Ascending aorta (tissue), 2 donors: ENCODE results near the gene CSNK1A1. TPM values are rescaled to one million over a fixed set of nuclear protein-coding genes. Genes with fewer than 3 reads are reported as not detected.

Experiments
- DNase-seq, 2 donors: peaks; one replicate each; pipeline ENCODE4 v3.0.0-alpha.2; 2019; ENCODE audit warnings: low spot score in 2 of 2
- H3K27ac ChIP-seq, 2 donors: fragments of 200-600 bp; sonication (generic); one replicate each; pipeline ENCODE4 v1.5.1; 2016 to 2017; ENCODE audit warnings: mild to moderate bottlenecking in 1 of 2
- H3K27me3 ChIP-seq: fragments of 200-600 bp; sonication (generic); one replicate; pipeline ENCODE4 v1.5.1; 2017
- H3K36me3 ChIP-seq, 2 donors: fragments of 200-600 bp; sonication (generic); one replicate each; pipeline ENCODE4 v1.5.1; 2016
- H3K4me1 ChIP-seq, 2 donors: fragments of 200-600 bp; sonication (generic); one replicate each; pipeline ENCODE4 v1.5.1; 2016 to 2017; ENCODE audit warnings: mild to moderate bottlenecking in 1 of 2
- H3K4me3 ChIP-seq, 2 donors: fragments of 200-600 bp; sonication (generic); one replicate each; pipeline ENCODE4 v1.5.1; 2016 to 2017; ENCODE audit warnings: mild to moderate bottlenecking in 1 of 2
- H3K9me3 ChIP-seq, 2 donors: fragments of 200-600 bp; sonication (generic); one replicate each; pipeline ENCODE4 v1.5.1; 2016
- CTCF ChIP-seq, 3 experiments: fragments of 200-600 bp in 2 of 3; fragments of 450-650 bp in 1 of 3; sonication (generic) in 2 of 3; IDR thresholded peaks; one replicate each; pipeline ENCODE4 v1.5.1; 2016 to 2019; ENCODE audit warnings: antibody characterized with exemption in 3 of 3, mild to moderate bottlenecking in 1 of 3, moderate library complexity in 1 of 3
- intact Hi-C: fragments of 100-400 bp; cut with DNase I; formaldehyde crosslinking; loops from one replicate; pipeline ENCODE4 v1.15.1; 2023
- total RNA-seq: library from RNA; depleted of rRNA; stranded (reverse); fragments of >200 nt; gene quantifications from one replicate; pipeline ENCODE4 v1.1.0, GENCODE V29; 2016

CSNK1A1 gene
- total RNA-seq, 1 donor from 2014 or later, result 219 TPM

GRCh38 chr5:149580808-149581191 is 29.6 kb upstream of the CSNK1A1 start:
- Histone ChIP-seq H3K36me3 (no peaks in the 10 kb centered on the region), H3K27ac (peak overlapping the region; percentile 72 to 84), H3K4me1 (peaks cover 14 to 15% of the 10 kb centered on the region in 2 donors), H3K27me3 (no peaks in the 10 kb centered on the region), H3K9me3 (no peaks in the 10 kb centered on the region), H3K4me3 (peak overlapping the region; percentile 73 to 75)
- intact Hi-C loops, result no loop called here
- no peak for DNase-seq
- no peak for TF ChIP-seq CTCF (IDR thresholded peaks at IDR 0.05)

GRCh38 chr5:149578896-149579295 is 27.7 kb upstream of the CSNK1A1 start:
- H3K4me3 ChIP-seq, result no peak overlapping the region
- H3K27me3 ChIP-seq, result no peaks in the 10 kb centered on the region
- peak overlapping the region in 1 of 2 donors; percentile 84 for H3K27ac ChIP-seq
- no peaks in the 10 kb centered on the region for H3K36me3 ChIP-seq
- intact Hi-C loops, result no loop called here
- DNase-seq, result peak in 1 of 2 donors; percentile 5
- TF ChIP-seq CTCF (IDR thresholded peaks at IDR 0.05), result no peak
- peaks cover 13 to 15% of the 10 kb centered on the region in 2 donors for H3K4me1 ChIP-seq
- H3K9me3 ChIP-seq, result no peaks in the 10 kb centered on the region

GRCh38 chr5:149576021-149576420 is 24.8 kb upstream of the CSNK1A1 start:
- no peaks in the 10 kb centered on the region for H3K9me3 ChIP-seq
- peak in 1 of 2 donors; percentile 22 for DNase-seq
- intact Hi-C loops, result no loop called here
- no peaks in the 10 kb centered on the region for H3K36me3 ChIP-seq
- H3K4me3 ChIP-seq, result no peak overlapping the region
- H3K27me3 ChIP-seq, result no peaks in the 10 kb centered on the region
- TF ChIP-seq CTCF (IDR thresholded peaks at IDR 0.05), result no peak
- H3K27ac ChIP-seq, result no peak overlapping the region
- peaks cover 4 to 5% of the 10 kb centered on the region in 2 donors for H3K4me1 ChIP-seq

GRCh38 chr5:149575131-149575530 is 23.9 kb upstream of the CSNK1A1 start:
- peaks cover 0 to 3% of the 10 kb centered on the region in 2 donors for H3K4me1 ChIP-seq
- DNase-seq, result peak in 1 of 2 donors; percentile 30
- intact Hi-C loops, result no loop called here
- no peaks in the 10 kb centered on the region for H3K9me3 ChIP-seq
- H3K36me3 ChIP-seq, result no peaks in the 10 kb centered on the region
- H3K27ac ChIP-seq, result no peak overlapping the region
- no peaks in the 10 kb centered on the region for H3K27me3 ChIP-seq
- TF ChIP-seq CTCF (IDR thresholded peaks at IDR 0.05), result no peak
- no peak overlapping the region for H3K4me3 ChIP-seq

GRCh38 chr5:149572576-149573231 is 21.5 kb upstream of the CSNK1A1 start:
- no peaks in the 10 kb centered on the region for H3K9me3 ChIP-seq
- no peak overlapping the region for H3K4me3 ChIP-seq
- DNase-seq, result peak in 1 of 2 donors; percentile 18
- no peaks in the 10 kb centered on the region for H3K27me3 ChIP-seq
- H3K27ac ChIP-seq, result no peak overlapping the region
- TF ChIP-seq CTCF (IDR thresholded peaks at IDR 0.05), result no peak
- H3K4me1 ChIP-seq, result no peaks in the 10 kb centered on the region
- intact Hi-C loops, result no loop called here
- H3K36me3 ChIP-seq, result no peaks in the 10 kb centered on the region
